ENCODE results near the gene TFPI2.

DNA sequence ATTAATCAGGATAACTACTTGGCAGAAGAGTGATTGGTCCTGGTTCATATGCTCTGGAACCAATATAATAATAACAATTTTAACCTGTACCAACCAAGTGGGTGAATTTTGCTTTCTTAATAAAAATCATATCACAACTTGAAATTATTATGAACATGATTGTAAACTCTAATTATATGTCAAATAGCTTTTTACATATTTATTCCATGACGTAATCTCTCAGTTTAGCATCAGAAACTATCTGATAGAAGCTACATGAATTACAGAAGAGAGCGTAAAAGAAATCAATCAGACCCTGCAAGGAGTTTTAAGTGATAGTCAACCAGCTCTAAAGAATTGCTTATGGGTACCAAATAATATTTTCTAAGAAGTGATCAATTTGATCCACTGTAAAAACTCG, 41.1 kb upstream of the TFPI2 start:
- TF ChIP-seq, protein P1, sequence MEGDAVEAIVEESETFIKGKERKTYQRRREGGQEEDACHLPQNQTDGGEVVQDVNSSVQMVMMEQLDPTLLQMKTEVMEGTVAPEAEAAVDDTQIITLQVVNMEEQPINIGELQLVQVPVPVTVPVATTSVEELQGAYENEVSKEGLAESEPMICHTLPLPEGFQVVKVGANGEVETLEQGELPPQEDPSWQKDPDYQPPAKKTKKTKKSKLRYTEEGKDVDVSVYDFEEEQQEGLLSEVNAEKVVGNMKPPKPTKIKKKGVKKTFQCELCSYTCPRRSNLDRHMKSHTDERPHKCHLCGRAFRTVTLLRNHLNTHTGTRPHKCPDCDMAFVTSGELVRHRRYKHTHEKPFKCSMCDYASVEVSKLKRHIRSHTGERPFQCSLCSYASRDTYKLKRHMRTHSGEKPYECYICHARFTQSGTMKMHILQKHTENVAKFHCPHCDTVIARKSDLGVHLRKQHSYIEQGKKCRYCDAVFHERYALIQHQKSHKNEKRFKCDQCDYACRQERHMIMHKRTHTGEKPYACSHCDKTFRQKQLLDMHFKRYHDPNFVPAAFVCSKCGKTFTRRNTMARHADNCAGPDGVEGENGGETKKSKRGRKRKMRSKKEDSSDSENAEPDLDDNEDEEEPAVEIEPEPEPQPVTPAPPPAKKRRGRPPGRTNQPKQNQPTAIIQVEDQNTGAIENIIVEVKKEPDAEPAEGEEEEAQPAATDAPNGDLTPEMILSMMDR (conservative IDR thresholded peaks at IDR 0.05; ENCODE audit: low read depth, low read length) = no peak
- TF ChIP-seq RCOR1 (IDR thresholded peaks at IDR 0.05; ENCODE audit: insufficient replicate concordance, low read length) (no peak), MAZ (IDR thresholded peaks at IDR 0.05; ENCODE audit: borderline replicate concordance, low read depth, low read length) (no peak), POLR2A (IDR thresholded peaks at IDR 0.05; ENCODE audit: low read depth, low read length) (no peak), SMC3 (IDR thresholded peaks at IDR 0.05; ENCODE audit: low read depth, low read length) (no peak), MAFK (IDR thresholded peaks at IDR 0.05; ENCODE audit: low read depth, low read length) (no peak)
- TF ChIP-seq, protein P2, sequence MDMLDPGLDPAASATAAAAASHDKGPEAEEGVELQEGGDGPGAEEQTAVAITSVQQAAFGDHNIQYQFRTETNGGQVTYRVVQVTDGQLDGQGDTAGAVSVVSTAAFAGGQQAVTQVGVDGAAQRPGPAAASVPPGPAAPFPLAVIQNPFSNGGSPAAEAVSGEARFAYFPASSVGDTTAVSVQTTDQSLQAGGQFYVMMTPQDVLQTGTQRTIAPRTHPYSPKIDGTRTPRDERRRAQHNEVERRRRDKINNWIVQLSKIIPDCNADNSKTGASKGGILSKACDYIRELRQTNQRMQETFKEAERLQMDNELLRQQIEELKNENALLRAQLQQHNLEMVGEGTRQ (IDR thresholded peaks at IDR 0.05; ENCODE audit: low read depth, low read length) = no peak
